HepG2 (cell line): ENCODE measurements around the gene FAM222B. TPM values are rescaled to one million over a fixed set of nuclear protein-coding genes. Genes with fewer than 3 reads are reported as not detected.

Source experiments
- ATAC-seq: fragments of 200-7000 bp; cut with Tn5 transposase; 3 replicates; pipeline ENCODE4 v1.9.1; 2020; ENCODE audit warnings: mild to moderate bottlenecking, moderate library complexity
- BruUV-seq: library from RNA; stranded (reverse); fragments of 400-500 nt; replicated peaks from 2 replicates; lab custom pipeline; 2021; lab: Mats Ljungman, UMichigan
- CTCF ChIA-PET: fragments of 300-600 bp; formaldehyde crosslinking; extraction: SDS; loops from one replicate; lab custom pipeline; 2021; ENCODE audit warnings: low total read pairs, inconsistent platforms, low intra/inter-chr PET ratio; lab: Yijun Ruan, JAX
- POLR2A ChIA-PET: fragments of 350-600 bp; sonication (Branson Sonifier 250); formaldehyde crosslinking; loops from one replicate; lab custom pipeline; 2020; ENCODE audit warnings: antibody characterized with exemption, inconsistent platforms; lab: Yijun Ruan, JAX
- DNase-seq: peaks from one replicate; pipeline ENCODE4 v3.0.0-alpha.2; 2015; ENCODE audit warnings: low spot score
- FAIRE-seq: peaks from 3 replicates; lab custom pipeline; 2011; peaks lifted over from hg19 to GRCh38; lab: Jason Lieb, UNC
- H2AFZ ChIP-seq: one replicate; pipeline ENCODE4 v1.6.1; 2011; ENCODE audit warnings: low read length, inconsistent platforms
- H3K27ac ChIP-seq: fragments of 300-600 bp; 3 replicates; pipeline ENCODE4 v1.8.0; 2011; ENCODE audit warnings: mixed run types, mild to moderate bottlenecking, mixed read lengths, low read length, inconsistent platforms; ENCODE audit not compliant: insufficient read depth; ENCODE audit errors: extremely low read length
- H3K27me3 ChIP-seq, 2 experiments: fragments of 200-600 bp in 1 of 2; 2 replicates in 1 of 2; 3 replicates in 1 of 2; pipeline versions ENCODE4 v1.6.0 to v1.8.0; 2011; ENCODE audit warnings: low read length in 2 of 2, mild to moderate bottlenecking in 2 of 2, moderate library complexity in 2 of 2, inconsistent platforms in 1 of 2; ENCODE audit not compliant: insufficient read depth in 2 of 2, control insufficient read depth in 1 of 2
- H3K36me3 ChIP-seq, 2 experiments: fragments of 200-600 bp in 1 of 2; replicated peaks in 1 of 2; 2 replicates in 1 of 2; 3 replicates in 1 of 2; pipeline versions ENCODE4 v1.5.1 to v1.8.0; 2011; ENCODE audit warnings: low read length in 2 of 2, inconsistent platforms in 1 of 2; ENCODE audit not compliant: insufficient read depth in 2 of 2, control insufficient read depth in 1 of 2
- H3K4me1 ChIP-seq: 2 replicates; pipeline ENCODE4 v1.5.1; 2012; ENCODE audit warnings: low read length, inconsistent platforms; ENCODE audit not compliant: insufficient read depth
- H3K4me2 ChIP-seq: 2 replicates; pipeline ENCODE4 v1.6.0; 2011; ENCODE audit warnings: low read depth, low read length, inconsistent platforms
- H3K4me3 ChIP-seq, 3 experiments: fragments of 200-600 bp in 1 of 3; sonication (generic), shearing (Covaris generic) in 1 of 3; replicated peaks in 1 of 3; 2 replicates each; pipeline ENCODE4 v1.5.1; 2011 to 2016; ENCODE audit warnings: low read length in 3 of 3, inconsistent platforms in 2 of 3, low read depth in 2 of 3, mild to moderate bottlenecking in 2 of 3, control low read depth in 1 of 3, mixed read lengths in 1 of 3; ENCODE audit not compliant: insufficient read depth in 1 of 3
- H3K79me2 ChIP-seq: one replicate; pipeline ENCODE4 v1.6.1; 2011; ENCODE audit warnings: low read length, inconsistent platforms; ENCODE audit not compliant: insufficient read depth
- H3K9ac ChIP-seq: 2 replicates; pipeline ENCODE4 v1.6.0; 2011; ENCODE audit warnings: mild to moderate bottlenecking, low read depth, low read length, inconsistent platforms; ENCODE audit not compliant: insufficient read depth
- H3K9me3 ChIP-seq: 2 replicates; pipeline ENCODE4 v1.5.1; 2012; ENCODE audit warnings: mild to moderate bottlenecking, low read length
- H4K20me1 ChIP-seq: 2 replicates; pipeline ENCODE4 v1.6.0; 2011; ENCODE audit warnings: inconsistent platforms, mild to moderate bottlenecking, low read length, moderate library complexity; ENCODE audit not compliant: insufficient read depth
- CSRNP2 ChIP-seq: sonication (generic); formaldehyde crosslinking; conservative IDR thresholded peaks from 2 replicates; pipeline ENCODE4 v1.8.0; 2022; ENCODE audit warnings: low read depth, missing genetic modification reagents
- GTF3A ChIP-seq: sonication (generic); formaldehyde crosslinking; conservative IDR thresholded peaks from 2 replicates; pipeline ENCODE4 v1.4.0; 2020; ENCODE audit warnings: mild to moderate bottlenecking, missing genetic modification reagents
- HHEX ChIP-seq: IDR thresholded peaks from 2 replicates; pipeline ENCODE4 v1.6.1; 2016; ENCODE audit warnings: control low read depth
- NCOA5 ChIP-seq: sonication (generic); formaldehyde crosslinking; IDR thresholded peaks from 2 replicates; pipeline ENCODE4 v1.4.0; 2020; ENCODE audit warnings: missing genetic modification reagents
- PRPF4 ChIP-seq: fragments of 200-400 bp; formaldehyde crosslinking; IDR thresholded peaks from 2 replicates; pipeline ENCODE4 v1.6.1; 2016; ENCODE audit warnings: low read length, low read depth; ENCODE audit not compliant: poor library complexity, severe bottlenecking
- SIN3A ChIP-seq: IDR thresholded peaks from 2 replicates; pipeline ENCODE4 v1.6.1; 2011; ENCODE audit warnings: low read depth, mild to moderate bottlenecking, control low read depth, low read length, borderline replicate concordance
- XRCC5 ChIP-seq: fragments of 200-400 bp; formaldehyde crosslinking; optimal IDR thresholded peaks from 2 replicates; pipeline ENCODE3; 2017; ENCODE audit warnings: mild to moderate bottlenecking, low read length
- WGBS: methylation state at CpG from one replicate; pipeline ENCODE4 v1.1.6; 2017; ENCODE audit warnings: low lambda C conversion rate; 5-methylcytosine and 5-hydroxymethylcytosine counted together
- in situ Hi-C: cut with HindIII; loops from 2 replicates; pipeline ENCODE4 v1.10.0; 2017; ENCODE audit warnings: low pct_unique_long_range_greater_than_20kb; ENCODE audit not compliant: extremely low pct_ligation_motif_present
- intact Hi-C: fragments of 100-400 bp; cut with micrococcal nuclease; formaldehyde crosslinking; loops from one replicate; pipeline ENCODE4 v1.10.0; 2022; ENCODE audit not compliant: unreplicated experiment
- polyA plus RNA-seq, 8 experiments: library from polyadenylated mRNA; depleted of rRNA in 3 of 8; stranded (reverse) in 7 of 8; unstranded in 1 of 8; fragments of >200 nt; fragmentation: Illumina TruSeq in 4 of 8; extraction: Trizol in 4 of 8; gene quantifications; 2 replicates each; pipeline versions ENCODE4 v1.2.1 to v1.2.3, GENCODE V29; 2011 to 2016; ENCODE audit warnings: low read depth in 4 of 8, missing spikeins in 1 of 8, mixed read lengths in 1 of 8; ENCODE audit not compliant: insufficient read depth in 1 of 8
- total RNA-seq, 5 experiments: library from RNA; depleted of rRNA; stranded (reverse); fragments of >200 nt; fragmentation: Illumina TruSeq; extraction: Trizol; gene quantifications; 2 replicates each; pipeline ENCODE4 v1.2.3, GENCODE V29; 2016; ENCODE audit warnings: low read depth in 1 of 5
- TF ChIP-seq, protein P1 (sequence below): sonication (generic); formaldehyde crosslinking; IDR thresholded peaks from 2 replicates; pipeline ENCODE4 v1.4.0; 2020; ENCODE audit warnings: missing genetic modification reagents, borderline replicate concordance

FAM222B gene
- total and polyA plus RNA-seq, 2 of the 13 experiments (the other 11 are each of a cell fraction or from before 2014, with no cell fraction given): 3.5 to 7.3 TPM

GRCh38 chr17:28863953-28864352 is 21.4 kb upstream of the FAM222B start:
- Histone ChIP-seq H3K36me3 (peaks cover 8 to 10% of the 10 kb centered on the region in 2 experiments; a peak in 4 of 5 replicates), H3K9me3 (no peaks in the 10 kb centered on the region), H3K79me2 (no peaks in the 10 kb centered on the region), H4K20me1 (no peaks in the 10 kb centered on the region), H3K9ac (no peak overlapping the region), H3K4me2 (no peak overlapping the region), H3K27ac (no peak overlapping the region), H3K4me1 (peaks cover 30% of the 10 kb centered on the region), H2AFZ (no peak overlapping the region), H3K27me3 (no peaks in the 10 kb centered on the region), H3K4me3 (no peak overlapping the region)
- in situ Hi-C loops (no loop called here), intact Hi-C loops (no loop called here)
- 93% methylated on average over 1 of the region's 1 CpG for WGBS
- TF ChIP-seq GTF3A (CRISPR knock-in tag): no peak
- no peak for TF ChIP-seq SIN3A
- no peak for TF ChIP-seq HHEX
- no peak for TF ChIP-seq CSRNP2
- no peak for TF ChIP-seq NCOA5 (CRISPR knock-in tag)
- TF ChIP-seq, protein P1, sequence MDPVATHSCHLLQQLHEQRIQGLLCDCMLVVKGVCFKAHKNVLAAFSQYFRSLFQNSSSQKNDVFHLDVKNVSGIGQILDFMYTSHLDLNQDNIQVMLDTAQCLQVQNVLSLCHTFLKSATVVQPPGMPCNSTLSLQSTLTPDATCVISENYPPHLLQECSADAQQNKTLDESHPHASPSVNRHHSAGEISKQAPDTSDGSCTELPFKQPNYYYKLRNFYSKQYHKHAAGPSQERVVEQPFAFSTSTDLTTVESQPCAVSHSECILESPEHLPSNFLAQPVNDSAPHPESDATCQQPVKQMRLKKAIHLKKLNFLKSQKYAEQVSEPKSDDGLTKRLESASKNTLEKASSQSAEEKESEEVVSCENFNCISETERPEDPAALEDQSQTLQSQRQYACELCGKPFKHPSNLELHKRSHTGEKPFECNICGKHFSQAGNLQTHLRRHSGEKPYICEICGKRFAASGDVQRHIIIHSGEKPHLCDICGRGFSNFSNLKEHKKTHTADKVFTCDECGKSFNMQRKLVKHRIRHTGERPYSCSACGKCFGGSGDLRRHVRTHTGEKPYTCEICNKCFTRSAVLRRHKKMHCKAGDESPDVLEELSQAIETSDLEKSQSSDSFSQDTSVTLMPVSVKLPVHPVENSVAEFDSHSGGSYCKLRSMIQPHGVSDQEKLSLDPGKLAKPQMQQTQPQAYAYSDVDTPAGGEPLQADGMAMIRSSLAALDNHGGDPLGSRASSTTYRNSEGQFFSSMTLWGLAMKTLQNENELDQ: no peak
- no peak for TF ChIP-seq PRPF4
- no peak for TF ChIP-seq XRCC5
- DNase-seq (no peak), FAIRE-seq (no peak), ATAC-seq (no peak)
- ChIA-PET CTCF (no interaction called here), POLR2A (no interaction called here)
- no TSS peak for BruUV-seq
